Breast epithelium (tissue), 3 donors: ENCODE results near the gene SLC6A8.

Experiments
- POLR2AphosphoS5 ChIP-seq, 3 donors: sonication (generic); formaldehyde crosslinking; IDR thresholded peaks; one replicate each; pipeline ENCODE4 v1.6.1; 2017; ENCODE audit warnings: antibody characterized with exemption in 3 of 3
- TF ChIP-seq, protein P1 (sequence below), 3 donors: fragments of 450-650 bp; IDR thresholded peaks; one replicate each; pipeline ENCODE4 v1.5.1; 2016 to 2017; ENCODE audit warnings: antibody characterized with exemption in 3 of 3, mild to moderate bottlenecking in 3 of 3, moderate library complexity in 3 of 3

DNA sequence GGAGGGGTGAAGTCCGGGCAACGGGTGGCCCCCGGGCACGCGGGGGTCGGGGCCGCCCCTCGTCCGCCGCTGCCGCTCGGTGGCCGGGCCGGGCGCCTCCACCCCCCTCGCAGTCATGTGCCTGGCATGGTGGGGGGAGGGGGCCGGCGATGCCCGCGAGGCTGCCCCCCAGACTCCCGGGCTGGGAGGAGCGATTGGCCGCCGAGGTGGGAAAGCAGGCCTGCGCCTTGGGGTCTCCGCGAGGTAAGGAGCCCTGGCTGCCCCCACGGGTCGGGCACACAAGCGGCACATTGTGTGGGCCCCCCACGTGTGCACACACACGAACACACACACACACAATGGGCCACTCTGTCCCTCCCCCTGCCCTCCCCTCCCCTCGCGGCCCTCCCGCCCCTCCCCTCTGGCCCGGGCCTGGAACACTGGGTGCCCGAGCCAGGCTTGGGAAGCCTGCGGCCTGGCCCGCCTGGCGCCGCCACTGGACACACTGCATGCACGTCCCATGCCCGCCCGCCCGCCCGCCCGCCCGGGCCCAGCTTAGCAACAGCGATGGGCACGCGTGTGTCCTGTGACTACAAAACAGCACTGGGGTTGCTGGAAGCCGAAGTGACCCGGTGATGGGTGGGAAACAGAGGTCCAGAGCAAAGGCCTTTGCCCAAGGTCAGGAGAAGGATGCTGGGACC, 1.3 kb downstream of the SLC6A8 start:
- TF ChIP-seq, protein P1, sequence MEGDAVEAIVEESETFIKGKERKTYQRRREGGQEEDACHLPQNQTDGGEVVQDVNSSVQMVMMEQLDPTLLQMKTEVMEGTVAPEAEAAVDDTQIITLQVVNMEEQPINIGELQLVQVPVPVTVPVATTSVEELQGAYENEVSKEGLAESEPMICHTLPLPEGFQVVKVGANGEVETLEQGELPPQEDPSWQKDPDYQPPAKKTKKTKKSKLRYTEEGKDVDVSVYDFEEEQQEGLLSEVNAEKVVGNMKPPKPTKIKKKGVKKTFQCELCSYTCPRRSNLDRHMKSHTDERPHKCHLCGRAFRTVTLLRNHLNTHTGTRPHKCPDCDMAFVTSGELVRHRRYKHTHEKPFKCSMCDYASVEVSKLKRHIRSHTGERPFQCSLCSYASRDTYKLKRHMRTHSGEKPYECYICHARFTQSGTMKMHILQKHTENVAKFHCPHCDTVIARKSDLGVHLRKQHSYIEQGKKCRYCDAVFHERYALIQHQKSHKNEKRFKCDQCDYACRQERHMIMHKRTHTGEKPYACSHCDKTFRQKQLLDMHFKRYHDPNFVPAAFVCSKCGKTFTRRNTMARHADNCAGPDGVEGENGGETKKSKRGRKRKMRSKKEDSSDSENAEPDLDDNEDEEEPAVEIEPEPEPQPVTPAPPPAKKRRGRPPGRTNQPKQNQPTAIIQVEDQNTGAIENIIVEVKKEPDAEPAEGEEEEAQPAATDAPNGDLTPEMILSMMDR (IDR thresholded peaks at IDR 0.05), result no peak
- no peak for TF ChIP-seq POLR2AphosphoS5 (IDR thresholded peaks at IDR 0.05)
